Small intestine (tissue), 7 donors: ENCODE data around the gene DUSP9. TPM values are rescaled to one million over a fixed set of nuclear protein-coding genes. Genes with fewer than 3 reads are reported as not detected.
"Not testable (repeated sequence)": the region's sequence is repeated elsewhere in the genome, so short reads cannot be mapped to it uniquely, and the experiment has no call there.

ENCODE experiments used
- DNase-seq, 2 donors: peaks; one replicate each; pipeline versions ENCODE4 v3.0.0 to v3.0.0-alpha.2; 2013
- FAIRE-seq: peaks from 2 replicates; lab custom pipeline; 2012; peaks lifted over from hg19 to GRCh38; lab: Jason Lieb, UNC
- H3K27ac ChIP-seq, 3 donors: one replicate each; pipeline ENCODE4 v1.5.1; 2013; ENCODE audit warnings: low read length in 2 of 3, mild to moderate bottlenecking in 2 of 3, control low read depth in 1 of 3, inconsistent platforms in 1 of 3, low read depth in 1 of 3, moderate library complexity in 1 of 3
- H3K27me3 ChIP-seq, 3 donors: one replicate each; pipeline ENCODE4 v1.6.1; 2013; ENCODE audit warnings: low read length in 3 of 3, inconsistent platforms in 1 of 3; ENCODE audit not compliant: control insufficient read depth in 3 of 3, insufficient read depth in 3 of 3
- H3K36me3 ChIP-seq, 3 donors: one replicate each; pipeline ENCODE4 v1.6.1; 2013; ENCODE audit warnings: low read length in 3 of 3, inconsistent platforms in 1 of 3, low read depth in 1 of 3, mild to moderate bottlenecking in 1 of 3, moderate library complexity in 1 of 3; ENCODE audit not compliant: control insufficient read depth in 3 of 3, insufficient read depth in 2 of 3
- H3K4me1 ChIP-seq, 3 donors: one replicate each; pipeline ENCODE4 v1.6.1; 2013; ENCODE audit warnings: low read length in 2 of 3, inconsistent platforms in 1 of 3, low read depth in 1 of 3, mild to moderate bottlenecking in 1 of 3, moderate library complexity in 1 of 3; ENCODE audit not compliant: control insufficient read depth in 3 of 3, insufficient read depth in 2 of 3
- H3K4me3 ChIP-seq, 3 donors: one replicate each; pipeline ENCODE4 v1.5.1; 2013; ENCODE audit warnings: low read length in 3 of 3, control low read depth in 1 of 3, inconsistent platforms in 1 of 3, low read depth in 1 of 3, mild to moderate bottlenecking in 1 of 3, moderate library complexity in 1 of 3
- H3K9me3 ChIP-seq, 2 donors: one replicate each; pipeline ENCODE4 v1.6.1; 2013; ENCODE audit warnings: low read depth in 1 of 2, low read length in 1 of 2; ENCODE audit not compliant: control insufficient read depth in 2 of 2, insufficient read depth in 1 of 2
- WGBS, 3 donors: extraction: QIAGEN DNeasy Blood & Tissue Kit; methylation state at CpG; one replicate each; pipeline ENCODE4 v1.1.7; 2013; 5-methylcytosine and 5-hydroxymethylcytosine counted together
- polyA plus RNA-seq, 4 donors: library from polyadenylated mRNA; stranded (reverse) in 3 of 4; unstranded in 1 of 4; fragments of 200-250 nt in 3 of 4; fragments of 120-200 nt in 1 of 4; gene quantifications; one replicate each; pipeline versions ENCODE4 v1.2.1 to v1.2.3, GENCODE V29; 2013
- donor health status: healthy with polysubstance abuse.
- donor health status: control.
- donor health status: control.
- donor health status: Bipolar disorder and iron deficiency.
- donor health status: healthy.

DUSP9 gene
- polyA plus RNA-seq, 4 donors: 0.06 to 5.5 TPM; not detected in 2

- H3K27ac ChIP-seq: no peak overlapping the region
- H3K4me1 ChIP-seq: peaks cover 0 to 2% (median 0%) of the 10 kb centered on the region in 3 donors
- DNase-seq (no peak), FAIRE-seq (no peak)
- H3K4me3 ChIP-seq: no peak overlapping the region
- H3K36me3 ChIP-seq: peaks cover 0 to 70% (median 0%) of the 10 kb centered on the region in 3 donors
- 51 to 69% (median 61%) methylated on average over 4 of the region's 4 CpGs for WGBS, 3 donors
- H3K9me3 ChIP-seq: no peaks in the 10 kb centered on the region
- H3K27me3 ChIP-seq: no peaks in the 10 kb centered on the region
Observed at GRCh38 chrX:153692003-153692402, 45.0 kb downstream of the DUSP9 start.

- 71 to 73% (median 73%) methylated on average over 20 to 24 of the region's 24 CpGs for WGBS, 3 donors
- H3K9me3 ChIP-seq: no peaks in the 10 kb centered on the region
- no peaks in the 10 kb centered on the region for H3K27me3 ChIP-seq
- DNase-seq (no peak), FAIRE-seq (no peak)
- peaks cover 0 to 2% (median 0%) of the 10 kb centered on the region in 3 donors for H3K4me1 ChIP-seq
- H3K36me3 ChIP-seq: peaks cover 0 to 77% (median 0%) of the 10 kb centered on the region in 3 donors
- no peak overlapping the region for H3K4me3 ChIP-seq
- H3K27ac ChIP-seq: no peak overlapping the region
Observed at GRCh38 chrX:153692611-153693156, 45.7 kb downstream of the DUSP9 start.

- no peak for FAIRE-seq
- DNase-seq: no peak
- Histone ChIP-seq H3K9me3 (no peaks in the 10 kb centered on the region), H3K27me3 (no peaks in the 10 kb centered on the region), H3K27ac (no peak overlapping the region), H3K4me3 (no peak overlapping the region), H3K36me3 (peaks cover 0 to 83% (median 0%) of the 10 kb centered on the region in 3 donors), H3K4me1 (peaks cover 0 to 5% (median 0%) of the 10 kb centered on the region in 3 donors)
- WGBS, 3 donors: 76 to 83% (median 81%) methylated on average over 17 to 31 of the region's 31 CpGs
Observed at GRCh38 chrX:153693216-153694086, 46.4 kb downstream of the DUSP9 start.

GRCh38 chrX:153694256-153694655 is 47.3 kb downstream of the DUSP9 start:
- not testable (repeated sequence) for DNase-seq, H3K9me3 ChIP-seq, FAIRE-seq, H3K4me3 ChIP-seq, H3K27ac ChIP-seq, H3K27me3 ChIP-seq
- Histone ChIP-seq H3K4me1 (peaks cover 0 to 10% (median 0%) of the 10 kb centered on the region in 3 donors), H3K36me3 (peaks cover 0 to 91% (median 0%) of the 10 kb centered on the region in 3 donors)
- 84 to 88% (median 84%) methylated on average over 13 to 16 of the region's 16 CpGs for WGBS, 3 donors

GRCh38 chrX:153694687-153695270 is 47.8 kb downstream of the DUSP9 start:
- Histone ChIP-seq H3K36me3 (peaks cover 0 to 88% (median 0%) of the 10 kb centered on the region in 3 donors), H3K4me3 (no peak overlapping the region), H3K27ac (peak overlapping the region in 1 of 3 donors; percentile 37), H3K27me3 (no peaks in the 10 kb centered on the region), H3K9me3 (no peaks in the 10 kb centered on the region), H3K4me1 (peaks cover 0 to 15% (median 0%) of the 10 kb centered on the region in 3 donors)
- 37 to 69% (median 68%) methylated on average over 9 to 23 of the region's 23 CpGs for WGBS, 3 donors
- DNase-seq (peak in 1 of 2 donors; percentile 66), FAIRE-seq (no peak)

GRCh38 chrX:153696100-153696499 is 49.1 kb downstream of the DUSP9 start:
- H3K4me1 ChIP-seq: peaks cover 0 to 28% (median 0%) of the 10 kb centered on the region in 3 donors
- no peak overlapping the region for H3K27ac ChIP-seq
- DNase-seq (no peak), FAIRE-seq (no peak)
- no peaks in the 10 kb centered on the region for H3K27me3 ChIP-seq
- H3K4me3 ChIP-seq: no peak overlapping the region
- H3K9me3 ChIP-seq: no peaks in the 10 kb centered on the region
- H3K36me3 ChIP-seq: peaks cover 0 to 88% (median 0%) of the 10 kb centered on the region in 3 donors
- WGBS, 3 donors: 82 to 91% (median 89%) methylated on average over 12 to 15 of the region's 15 CpGs

GRCh38 chrX:153696538-153696937 is 49.5 kb downstream of the DUSP9 start:
- H3K27ac ChIP-seq, FAIRE-seq, DNase-seq, H3K9me3 ChIP-seq, H3K4me3 ChIP-seq, H3K27me3 ChIP-seq: not testable (repeated sequence)
- Histone ChIP-seq H3K4me1 (peaks cover 0 to 31% (median 0%) of the 10 kb centered on the region in 3 donors), H3K36me3 (peaks cover 0 to 88% (median 0%) of the 10 kb centered on the region in 3 donors)
- 82 to 96% (median 86%) methylated on average over 9 to 10 of the region's 10 CpGs for whole genome bisulfite sequencing, 3 donors
